Tibial nerve (tissue), 4 donors: ENCODE data around the gene FAU. TPM values are rescaled to one million over a fixed set of nuclear protein-coding genes. Genes with fewer than 3 reads are reported as not detected.

Source experiments
- DNase-seq, 2 donors: peaks; one replicate each; pipeline ENCODE4 v3.0.0-alpha.2; 2019; ENCODE audit warnings: low spot score in 2 of 2
- H3K27ac ChIP-seq, 4 donors: fragments of 200-600 bp; sonication (generic) in 3 of 4; one replicate each; pipeline ENCODE4 v1.5.1; 2017 to 2019; ENCODE audit warnings: mild to moderate bottlenecking in 1 of 4
- H3K27me3 ChIP-seq, 2 donors: fragments of 200-600 bp; sonication (generic) in 1 of 2; one replicate each; pipeline versions ENCODE4 v1.5.1 to v1.6.0; 2017 to 2019
- H3K36me3 ChIP-seq, 3 donors: fragments of 200-600 bp; sonication (generic); one replicate each; pipeline ENCODE4 v1.5.1; 2018 to 2019
- H3K4me1 ChIP-seq, 4 donors: fragments of 200-600 bp; sonication (generic) in 3 of 4; one replicate each; pipeline ENCODE4 v1.5.1; 2017 to 2019
- H3K4me3 ChIP-seq, 4 donors: fragments of 200-600 bp; sonication (generic) in 3 of 4; one replicate each; pipeline ENCODE4 v1.5.1; 2017 to 2019; ENCODE audit warnings: mild to moderate bottlenecking in 1 of 4, moderate library complexity in 1 of 4
- H3K9me3 ChIP-seq, 4 donors: fragments of 200-600 bp; sonication (generic) in 3 of 4; one replicate each; pipeline ENCODE4 v1.5.1; 2017 to 2019
- CTCF ChIP-seq, 5 experiments: fragments of 200-600 bp in 3 of 5; fragments of 450-650 bp in 2 of 5; sonication (generic) in 3 of 5; IDR thresholded peaks; one replicate each; pipeline ENCODE4 v1.5.1; 2016 to 2019; ENCODE audit warnings: antibody characterized with exemption in 5 of 5, mild to moderate bottlenecking in 3 of 5, moderate library complexity in 2 of 5
- EP300 ChIP-seq, 2 donors: sonication (generic); formaldehyde crosslinking; IDR thresholded peaks; one replicate each; pipeline ENCODE4 v1.6.1; 2017; ENCODE audit warnings: antibody characterized with exemption in 2 of 2, mild to moderate bottlenecking in 1 of 2
- POLR2A ChIP-seq, 2 donors: fragments of 450-650 bp; IDR thresholded peaks; one replicate each; pipeline ENCODE4 v1.6.1; 2017; ENCODE audit warnings: antibody characterized with exemption in 2 of 2, mild to moderate bottlenecking in 2 of 2, moderate library complexity in 2 of 2
- WGBS, 2 donors: methylation state at CpG; one replicate each; pipeline ENCODE4 v1.1.5; 2018; 5-methylcytosine and 5-hydroxymethylcytosine counted together
- total RNA-seq, 4 donors: library from RNA; depleted of rRNA; stranded (reverse); fragments of >200 nt; gene quantifications; one replicate each; pipeline ENCODE4 v1.1.0, GENCODE V29; 2016

The FAU gene
- total RNA-seq, 4 donors from 2014 or later = 1,078 to 1,548 (median 1,229) TPM

- no peak overlapping the region for H3K4me3 ChIP-seq
- H3K4me1 ChIP-seq = peaks cover 0 to 7% (median under 1%) of the 10 kb centered on the region in 4 donors
- 93 to 94% methylated on average over 4 of the region's 4 CpGs for WGBS, 2 donors
- DNase-seq = no peak
- no peaks in the 10 kb centered on the region for H3K9me3 ChIP-seq
- TF ChIP-seq POLR2A (IDR thresholded peaks at IDR 0.05) (no peak), EP300 (IDR thresholded peaks at IDR 0.05) (no peak), CTCF (IDR thresholded peaks at IDR 0.05) (no peak)
- peaks cover 0 to 45% (median 5%) of the 10 kb centered on the region in 3 donors for H3K36me3 ChIP-seq
- no peak overlapping the region for H3K27ac ChIP-seq
- H3K27me3 ChIP-seq = no peaks in the 10 kb centered on the region
Observed at GRCh38 chr11:65090628-65091027, 31.3 kb downstream of the FAU start.

GRCh38 chr11:65089621-65090020, 32.3 kb downstream of the FAU start:
- no peak overlapping the region for H3K4me3 ChIP-seq
- no peak for DNase-seq
- H3K9me3 ChIP-seq = no peaks in the 10 kb centered on the region
- 95 to 100% methylated on average over 4 of the region's 4 CpGs for WGBS, 2 donors
- no peak overlapping the region for H3K27ac ChIP-seq
- H3K27me3 ChIP-seq = no peaks in the 10 kb centered on the region
- H3K4me1 ChIP-seq = peaks cover 0 to 14% (median 10%) of the 10 kb centered on the region in 4 donors
- H3K36me3 ChIP-seq = peaks cover 0 to 51% (median 5%) of the 10 kb centered on the region in 3 donors
- TF ChIP-seq POLR2A (IDR thresholded peaks at IDR 0.05) (no peak), EP300 (IDR thresholded peaks at IDR 0.05) (no peak), CTCF (IDR thresholded peaks at IDR 0.05) (no peak)

- H3K27me3 ChIP-seq = no peaks in the 10 kb centered on the region
- 84 to 95% methylated on average over 12 to 13 of the region's 15 CpGs for WGBS, 2 donors
- peaks cover 0 to 26% (median 19%) of the 10 kb centered on the region in 4 donors for H3K4me1 ChIP-seq
- no peak overlapping the region for H3K27ac ChIP-seq
- H3K36me3 ChIP-seq = peaks cover 0 to 51% (median 5%) of the 10 kb centered on the region in 3 donors
- no peaks in the 10 kb centered on the region for H3K9me3 ChIP-seq
- H3K4me3 ChIP-seq = no peak overlapping the region
- TF ChIP-seq POLR2A (IDR thresholded peaks at IDR 0.05) (no peak), CTCF (IDR thresholded peaks at IDR 0.05) (no peak), EP300 (IDR thresholded peaks at IDR 0.05) (no peak)
- no peak for DNase-seq
Observed at GRCh38 chr11:65087827-65088226, 34.1 kb downstream of the FAU start.

- 84 to 89% methylated on average over 11 of the region's 11 CpGs for WGBS, 2 donors
- Histone ChIP-seq H3K27ac (no peak overlapping the region), H3K9me3 (no peaks in the 10 kb centered on the region), H3K27me3 (no peaks in the 10 kb centered on the region), H3K4me1 (peaks cover 0 to 26% (median 19%) of the 10 kb centered on the region in 4 donors), H3K36me3 (peaks cover 0 to 51% (median 5%) of the 10 kb centered on the region in 3 donors), H3K4me3 (no peak overlapping the region)
- no peak for DNase-seq
- TF ChIP-seq EP300 (IDR thresholded peaks at IDR 0.05) (no peak), POLR2A (IDR thresholded peaks at IDR 0.05) (no peak), CTCF (IDR thresholded peaks at IDR 0.05) (no peak)
Observed at GRCh38 chr11:65087216-65087615, 34.7 kb downstream of the FAU start.

GRCh38 chr11:65086809-65087208, 35.1 kb downstream of the FAU start:
- no peaks in the 10 kb centered on the region for H3K27me3 ChIP-seq
- H3K9me3 ChIP-seq = no peaks in the 10 kb centered on the region
- H3K4me3 ChIP-seq = no peak overlapping the region
- no peak for DNase-seq
- H3K27ac ChIP-seq = no peak overlapping the region
- TF ChIP-seq EP300 (IDR thresholded peaks at IDR 0.05) (no peak), POLR2A (IDR thresholded peaks at IDR 0.05) (no peak), CTCF (IDR thresholded peaks at IDR 0.05) (no peak)
- peaks cover 0 to 51% (median 5%) of the 10 kb centered on the region in 3 donors for H3K36me3 ChIP-seq
- 88 to 92% methylated on average over 9 of the region's 9 CpGs for WGBS, 2 donors
- H3K4me1 ChIP-seq = peaks cover 0 to 26% (median 19%) of the 10 kb centered on the region in 4 donors
